Activated CD8-positive, alpha-beta T cell treated with anti-CD3 and anti-CD28 coated beads for 36 hours (primary cell): ENCODE measurements around the gene MDK. TPM values are rescaled to one million over a fixed set of nuclear protein-coding genes. Genes with fewer than 3 reads are reported as not detected.

Experiments
- ATAC-seq: fragments of 200-7000 bp; cut with Tn5 transposase; one replicate; pipeline ENCODE4 v1.10.0; 2021; ENCODE audit warnings: mild to moderate bottlenecking, moderate library complexity
- CTCF ChIA-PET: fragments of 350-600 bp; sonication (Branson Sonifier 250); formaldehyde crosslinking; loops from one replicate; lab custom pipeline; 2021; ENCODE audit warnings: antibody characterized with exemption; lab: Charles Lee
- POLR2A ChIA-PET: fragments of 350-600 bp; sonication (Branson Sonifier 250); formaldehyde crosslinking; loops from one replicate; lab custom pipeline; 2021; ENCODE audit warnings: antibody characterized with exemption; lab: Charles Lee
- DNase-seq: peaks from one replicate; pipeline ENCODE4 v3.0.0-alpha.2; 2020
- H3K27ac Mint-ChIP-seq: one replicate; pipeline ENCODE4 v1.8.0; 2021; ENCODE audit warnings: mild to moderate bottlenecking, mixed read lengths
- H3K27me3 Mint-ChIP-seq: one replicate; pipeline ENCODE4 v1.8.0; 2021; ENCODE audit warnings: mixed read lengths
- H3K36me3 Mint-ChIP-seq: one replicate; pipeline ENCODE4 v1.8.0; 2021; ENCODE audit warnings: low read depth, mixed read lengths
- H3K4me1 Mint-ChIP-seq: one replicate; pipeline ENCODE4 v1.8.0; 2021; ENCODE audit warnings: low read depth, mixed read lengths
- H3K4me3 Mint-ChIP-seq: one replicate; pipeline ENCODE4 v1.8.0; 2021; ENCODE audit warnings: mild to moderate bottlenecking, moderate library complexity, mixed read lengths
- H3K9me3 Mint-ChIP-seq: one replicate; pipeline ENCODE4 v1.8.0; 2021; ENCODE audit warnings: mixed read lengths
- CTCF ChIP-seq: fragments of 200-600 bp; IDR thresholded peaks from one replicate; pipeline ENCODE4 v1.8.0; 2022; ENCODE audit warnings: antibody characterized with exemption, mild to moderate bottlenecking
- intact Hi-C: fragments of 100-400 bp; cut with micrococcal nuclease; formaldehyde crosslinking; loops from one replicate; pipeline ENCODE4 v1.10.0; 2022
- total RNA-seq, 2 experiments: library from RNA; stranded (reverse); gene quantifications; one replicate each; pipeline ENCODE4 v1.2.3, GENCODE V29; 2021

The MDK gene
- 1 to 10 TPM; 4.2 to 4.9 TPM for total RNA-seq

- Mint-ChIP-seq H3K36me3 (peaks cover 13% of the 10 kb centered on the region), H3K4me3 (peak within 1 kb of the TSS; percentile 68), H3K9me3 (no peaks in the 10 kb centered on the region), H3K27me3 (peaks cover 12% of the 10 kb centered on the region), H3K4me1 (peaks cover 15% of the 10 kb centered on the region), H3K27ac (peak within 1 kb of the TSS; percentile 70)
- ATAC-seq (peak; percentile 20), DNase-seq (peak; percentile 38)
- TF ChIP-seq CTCF: no peak
- intact Hi-C loops: no loop called here
- CTCF ChIA-PET: interaction anchor here (0.9 to 4.6 kb wide), 3 partner anchors 8 to 73 kb away, joined by 3 to 22 read pairs (median 4); no protein-coding TSS in a partner anchor
- POLR2A ChIA-PET: interaction anchor here (0.6 to 2.2 kb wide), 5 partner anchors 11 to 1340 kb away, joined by 3 to 7 read pairs (median 4); partner anchors contain the start of gene CHRM4
These were observed at the start of gene MDK for GRCh38 chr11:46381048-46381818. Gene MDK (plus strand): TSS chr11:46381669. CDS start chr11:46382058, 389 bp downstream.

- TF ChIP-seq CTCF: no peak
- Mint-ChIP-seq H3K4me1 (peaks cover 41% of the 10 kb centered on the region), H3K36me3 (no peaks in the 10 kb centered on the region), H3K9me3 (no peaks in the 10 kb centered on the region), H3K27me3 (no peaks in the 10 kb centered on the region), H3K27ac (peak overlapping the region; percentile 50), H3K4me3 (peak overlapping the region; percentile 43)
- no peak for DNase-seq
- POLR2A ChIA-PET: interaction anchor here (0.7 to 4.3 kb wide), 5 partner anchors 9 to 883 kb away, joined by 3 to 24 read pairs (median 3); partner anchors contain the start of gene DGKZ
- ATAC-seq: no peak
- CTCF ChIA-PET: interaction anchor here (1.0 to 6.1 kb wide), 8 partner anchors 14 to 93 kb away, joined by 3 to 71 read pairs (median 8); partner anchors contain the start of gene DGKZ
- intact Hi-C loops: no loop called here
These were observed 49.3 kb upstream of the MDK start for GRCh38 chr11:46332093-46332567.

- ChIA-PET CTCF (interaction anchor here (0.8 to 6.1 kb wide), 10 partner anchors 13 to 94 kb away, joined by 3 to 71 read pairs (median 7); partner anchors contain the start of gene DGKZ), POLR2A (interaction anchor here (0.7 to 4.3 kb wide), 7 partner anchors 8 to 883 kb away, joined by 3 to 24 read pairs (median 3); partner anchors contain the start of gene DGKZ)
- Mint-ChIP-seq H3K4me3 (peak overlapping the region; percentile 67), H3K27me3 (no peaks in the 10 kb centered on the region), H3K27ac (peak overlapping the region; percentile 16), H3K4me1 (peaks cover 45% of the 10 kb centered on the region), H3K36me3 (no peaks in the 10 kb centered on the region), H3K9me3 (no peaks in the 10 kb centered on the region)
- DNase-seq: peak; percentile 71
- intact Hi-C loops: no loop called here
- TF ChIP-seq CTCF: no peak
- ATAC-seq: peak; percentile 31
These were observed 48.7 kb upstream of the MDK start for GRCh38 chr11:46332568-46333393.

- Mint-ChIP-seq H3K36me3 (no peaks in the 10 kb centered on the region), H3K4me1 (peaks cover 50% of the 10 kb centered on the region), H3K27ac (no peak overlapping the region), H3K9me3 (no peaks in the 10 kb centered on the region), H3K27me3 (no peaks in the 10 kb centered on the region), H3K4me3 (peak overlapping the region; percentile 67)
- CTCF ChIA-PET: interaction anchor here (0.8 to 6.1 kb wide), 8 partner anchors 13 to 94 kb away, joined by 3 to 71 read pairs (median 7); partner anchors contain the start of gene DGKZ
- ATAC-seq: peak; percentile 5
- TF ChIP-seq CTCF: no peak
- intact Hi-C loops: no loop called here
- POLR2A ChIA-PET: interaction anchor here (0.9 to 4.3 kb wide), 4 partner anchors 10 to 882 kb away, joined by 3 to 24 read pairs (median 4); partner anchors contain the start of gene DGKZ
- peak; percentile 39 for DNase-seq
These were observed 48.0 kb upstream of the MDK start for GRCh38 chr11:46333394-46333947.
